Fibroblast of mammary gland (primary cell): Measurements from ENCODE around the gene ZKSCAN8.
"Not testable (repeated sequence)": the region's sequence is repeated elsewhere in the genome, so short reads cannot be mapped to it uniquely, and the experiment has no call there.

Experiments used
- DNase-seq: peaks from one replicate; pipeline ENCODE4 v3.0.0-alpha.2; 2010; ENCODE audit warnings: low read depth
- H3K4me3 ChIP-seq: 2 replicates; pipeline ENCODE4 v1.5.1; 2011; ENCODE audit warnings: low read depth, mild to moderate bottlenecking, low read length, moderate library complexity; ENCODE audit not compliant: control insufficient read depth
- CTCF ChIP-seq: conservative IDR thresholded peaks from 2 replicates; pipeline ENCODE4 v1.5.1; 2011; ENCODE audit warnings: low read depth, low read length, inconsistent platforms; ENCODE audit not compliant: control insufficient read depth, insufficient read depth

ZKSCAN8 gene

GRCh38 chr6:28117386-28118050 is 24.2 kb upstream of the ZKSCAN8 start:
- H3K4me3 ChIP-seq, result no peak overlapping the region
- DNase-seq, result peak; percentile 86
- TF ChIP-seq CTCF, result peak; percentile 22

GRCh38 chr6:28118217-28118616 is 23.5 kb upstream of the ZKSCAN8 start:
- DNase-seq, result no peak
- no peak for TF ChIP-seq CTCF
- H3K4me3 ChIP-seq, result no peak overlapping the region

- H3K4me3 ChIP-seq, result no peak overlapping the region
- no peak for TF ChIP-seq CTCF
- no peak for DNase-seq
Measured at GRCh38 chr6:28121876-28122275, 19.8 kb upstream of the ZKSCAN8 start.

GRCh38 chr6:28122283-28122682 is 19.4 kb upstream of the ZKSCAN8 start:
- H3K4me3 ChIP-seq, DNase-seq: not testable (repeated sequence)

- H3K4me3 ChIP-seq, result peak within 1 kb of the TSS; percentile 79
- DNase-seq, result peak; percentile 79
- no peak for TF ChIP-seq CTCF
Measured at GRCh38 chr6:28124350-28124970, 17.2 kb upstream of the ZKSCAN8 start, which contains the start of gene ZSCAN16. Gene ZSCAN16, plus strand, starts transcription at chr6:28124609. Its CDS starts 835 bp downstream, at chr6:28125444.

- no peak for DNase-seq
- peak overlapping the region; percentile 79 for H3K4me3 ChIP-seq
- no peak for TF ChIP-seq CTCF
Measured at GRCh38 chr6:28124971-28125353, 16.7 kb upstream of the ZKSCAN8 start.

- no peak overlapping the region for H3K4me3 ChIP-seq
- no peak for TF ChIP-seq CTCF
- DNase-seq, result no peak
Measured at GRCh38 chr6:28125401-28125800, 16.3 kb upstream of the ZKSCAN8 start.
